Large intestine (tissue), 3 donors: ENCODE results near the gene FAM50A. TPM values are rescaled to one million over a fixed set of nuclear protein-coding genes. Genes with fewer than 3 reads are reported as not detected.

Experiments
- DNase-seq, 2 donors: peaks; one replicate each; pipeline versions ENCODE4 v3.0.0 to v3.0.0-alpha.2; 2013
- H3K27ac ChIP-seq: one replicate; pipeline ENCODE4 v1.5.1; 2013; ENCODE audit warnings: low read length
- H3K27me3 ChIP-seq: 2 replicates; pipeline ENCODE4 v1.6.1; 2013; ENCODE audit warnings: low read length; ENCODE audit not compliant: control insufficient read depth, insufficient read depth
- H3K36me3 ChIP-seq: 2 replicates; pipeline ENCODE4 v1.6.1; 2013; ENCODE audit warnings: low read length; ENCODE audit not compliant: control insufficient read depth, insufficient read depth
- H3K4me1 ChIP-seq: one replicate; pipeline ENCODE4 v1.6.1; 2013; ENCODE audit warnings: low read length; ENCODE audit not compliant: control insufficient read depth, insufficient read depth
- H3K4me3 ChIP-seq: one replicate; pipeline ENCODE4 v1.5.1; 2013; ENCODE audit warnings: low read length
- H3K9me3 ChIP-seq: one replicate; pipeline ENCODE4 v1.6.1; 2013; ENCODE audit warnings: mild to moderate bottlenecking, low read depth, low read length, moderate library complexity; ENCODE audit not compliant: control insufficient read depth
- WGBS: methylation state at CpG from one replicate; pipeline ENCODE4 v1.1.5; 2013; ENCODE audit warnings: low lambda C conversion rate; ENCODE audit not compliant: insufficient coverage; 5-methylcytosine and 5-hydroxymethylcytosine counted together
- polyA plus RNA-seq: library from polyadenylated mRNA; unstranded; fragments of 120-200 nt; gene quantifications from one replicate; pipeline ENCODE4 v1.2.1, GENCODE V29; 2013

Gene FAM50A
- polyA plus RNA-seq, 1 donor = 71.3 TPM

DNA sequence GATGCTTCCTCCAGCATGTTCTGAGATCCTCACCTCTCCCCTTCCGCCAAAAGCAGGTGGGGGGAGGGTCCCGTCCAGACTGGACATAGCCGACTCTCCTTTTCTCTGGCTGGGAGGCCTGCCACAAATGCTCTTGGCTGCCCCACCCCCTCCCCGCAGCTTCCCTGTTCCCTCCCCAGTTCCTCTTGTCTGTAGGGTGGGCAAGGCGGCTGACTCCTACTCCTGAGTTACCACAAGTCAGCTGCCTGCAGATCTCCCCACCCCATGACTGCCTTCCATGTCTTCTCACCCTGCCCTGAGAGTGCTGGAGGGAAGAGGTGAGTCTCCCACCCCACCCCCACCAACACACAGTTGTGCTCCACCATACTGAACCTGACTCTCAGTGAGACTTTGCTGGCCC is 12.6 kb upstream of the FAM50A start:
- no peak for DNase-seq
- Histone ChIP-seq H3K4me1 (peaks cover 9% of the 10 kb centered on the region), H3K36me3 (peaks cover 44% of the 10 kb centered on the region), H3K9me3 (no peaks in the 10 kb centered on the region), H3K27me3 (no peaks in the 10 kb centered on the region), H3K4me3 (no peak overlapping the region), H3K27ac (no peak overlapping the region)
- WGBS = no CpG with 5 or more reads among the region's 5 CpGs

DNA sequence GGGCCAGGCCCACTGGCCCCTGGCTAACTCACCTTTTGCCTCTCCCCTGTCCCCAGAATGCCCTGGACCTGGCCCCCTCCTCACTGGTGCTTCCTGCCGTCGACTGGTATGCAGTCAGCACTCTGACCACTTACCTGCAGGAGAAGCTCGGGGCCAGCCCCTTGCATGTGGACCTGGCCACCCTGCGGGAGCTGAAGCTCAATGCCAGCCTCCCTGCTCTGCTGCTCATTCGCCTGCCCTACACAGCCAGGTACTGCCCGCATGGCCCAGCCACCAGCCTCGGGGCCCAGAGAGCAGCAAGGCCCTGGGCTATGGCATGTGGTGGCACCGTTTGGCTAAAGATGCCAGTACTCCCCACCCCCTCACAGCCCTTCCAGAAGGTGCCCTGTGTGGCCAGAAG is 11.7 kb upstream of the FAM50A start:
- Histone ChIP-seq H3K9me3 (no peaks in the 10 kb centered on the region), H3K4me1 (peaks cover 11% of the 10 kb centered on the region), H3K27me3 (no peaks in the 10 kb centered on the region), H3K27ac (no peak overlapping the region), H3K4me3 (no peak overlapping the region), H3K36me3 (peaks cover 44% of the 10 kb centered on the region)
- no CpG with 5 or more reads among the region's 8 CpGs for WGBS
- DNase-seq = no peak

DNA sequence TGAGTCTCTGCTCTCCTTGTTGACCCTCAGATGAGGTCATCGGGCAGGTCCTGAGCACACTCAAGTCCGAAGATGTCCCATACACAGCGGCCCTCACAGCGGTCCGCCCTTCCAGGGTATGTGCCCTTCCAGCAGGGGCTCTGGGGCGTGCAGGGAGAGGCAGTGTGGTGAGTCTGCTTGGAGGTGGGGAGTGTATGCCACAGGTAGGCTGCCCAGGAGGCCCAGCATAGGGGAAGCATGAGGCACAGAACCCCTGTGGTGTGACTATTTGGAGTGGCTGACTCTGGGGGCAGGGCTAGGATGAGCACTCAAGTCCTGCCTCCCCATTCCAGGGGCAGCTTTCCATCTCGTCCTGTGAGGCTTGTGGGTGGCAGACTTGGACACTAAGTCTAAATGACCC is 10.3 kb upstream of the FAM50A start:
- Histone ChIP-seq H3K27ac (no peak overlapping the region), H3K27me3 (no peaks in the 10 kb centered on the region), H3K4me1 (peaks cover 17% of the 10 kb centered on the region), H3K9me3 (no peaks in the 10 kb centered on the region), H3K4me3 (no peak overlapping the region), H3K36me3 (peaks cover 44% of the 10 kb centered on the region)
- WGBS = no CpG with 5 or more reads among the region's 7 CpGs
- DNase-seq = no peak

DNA sequence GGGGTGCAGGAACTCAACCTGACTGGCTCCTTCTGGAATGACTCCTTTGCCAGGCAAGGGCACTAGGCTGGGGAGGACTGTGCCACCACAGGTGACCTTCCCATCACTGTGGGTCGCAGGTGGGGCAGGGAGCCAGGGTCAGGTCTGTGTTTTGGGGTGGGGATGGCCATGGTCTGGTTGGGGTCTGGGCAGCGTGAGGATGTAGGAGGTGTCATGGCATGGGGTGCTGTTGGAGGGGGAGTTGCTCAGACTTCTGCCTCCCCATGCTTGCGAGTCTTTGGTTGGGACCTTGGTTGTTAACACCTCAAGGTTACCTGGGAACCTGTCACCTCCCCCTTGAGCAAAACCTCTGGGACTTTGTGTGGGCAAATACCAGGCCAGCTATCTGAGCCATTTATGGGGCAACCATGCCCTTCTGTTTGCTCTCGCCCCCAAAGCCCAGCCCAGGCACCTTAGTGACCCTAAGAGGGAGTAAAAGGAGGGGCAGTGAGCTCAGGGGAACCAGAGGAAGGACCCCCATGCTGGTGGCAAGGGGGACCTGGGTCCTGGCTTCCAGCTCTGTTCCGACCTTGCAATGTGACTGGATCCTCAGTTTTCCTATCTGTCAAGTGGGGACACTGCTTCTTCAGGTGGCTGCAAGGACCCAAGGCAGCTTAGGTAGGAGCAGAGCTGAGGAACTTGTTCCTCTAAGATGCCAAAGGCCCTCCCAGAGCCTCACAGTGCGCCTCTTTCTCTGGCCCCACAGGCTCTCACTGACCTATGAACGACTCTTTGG is 9.4 kb upstream of the FAM50A start:
- Histone ChIP-seq H3K27ac (no peak overlapping the region), H3K36me3 (peaks cover 50% of the 10 kb centered on the region), H3K9me3 (no peaks in the 10 kb centered on the region), H3K4me3 (no peak overlapping the region), H3K27me3 (no peaks in the 10 kb centered on the region), H3K4me1 (peaks cover 17% of the 10 kb centered on the region)
- no peak for DNase-seq
- WGBS = no CpG with 5 or more reads among the region's 7 CpGs

DNA sequence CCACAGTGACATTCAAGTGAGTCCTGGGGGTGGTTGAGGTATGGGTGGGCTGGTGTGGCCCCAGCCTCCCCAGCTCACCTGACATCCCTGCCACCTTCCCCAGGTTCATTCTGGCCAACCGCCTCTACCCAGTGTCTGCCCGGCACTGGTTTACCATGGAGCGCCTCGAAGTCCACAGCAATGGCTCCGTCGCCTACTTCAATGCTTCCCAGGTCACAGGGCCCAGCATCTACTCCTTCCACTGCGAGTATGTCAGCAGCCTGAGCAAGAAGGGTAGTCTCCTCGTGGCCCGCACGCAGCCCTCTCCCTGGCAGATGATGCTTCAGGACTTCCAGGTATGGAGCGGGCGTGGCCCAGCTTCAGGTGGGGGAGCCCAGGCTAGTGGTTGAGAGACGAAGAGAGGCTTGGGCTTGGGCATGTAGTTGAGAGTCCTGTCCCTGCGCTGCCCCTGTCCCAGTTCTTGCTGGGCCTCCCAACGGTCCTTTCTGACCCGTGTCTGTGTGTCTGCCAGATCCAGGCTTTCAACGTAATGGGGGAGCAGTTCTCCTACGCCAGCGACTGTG is 8.7 kb upstream of the FAM50A start:
- H3K4me3 ChIP-seq = no peak overlapping the region
- no peaks in the 10 kb centered on the region for H3K9me3 ChIP-seq
- H3K4me1 ChIP-seq = peaks cover 17% of the 10 kb centered on the region
- peaks cover 56% of the 10 kb centered on the region for H3K36me3 ChIP-seq
- WGBS = no CpG with 5 or more reads among the region's 19 CpGs
- H3K27me3 ChIP-seq = no peaks in the 10 kb centered on the region
- H3K27ac ChIP-seq = no peak overlapping the region
- no peak for DNase-seq

DNA sequence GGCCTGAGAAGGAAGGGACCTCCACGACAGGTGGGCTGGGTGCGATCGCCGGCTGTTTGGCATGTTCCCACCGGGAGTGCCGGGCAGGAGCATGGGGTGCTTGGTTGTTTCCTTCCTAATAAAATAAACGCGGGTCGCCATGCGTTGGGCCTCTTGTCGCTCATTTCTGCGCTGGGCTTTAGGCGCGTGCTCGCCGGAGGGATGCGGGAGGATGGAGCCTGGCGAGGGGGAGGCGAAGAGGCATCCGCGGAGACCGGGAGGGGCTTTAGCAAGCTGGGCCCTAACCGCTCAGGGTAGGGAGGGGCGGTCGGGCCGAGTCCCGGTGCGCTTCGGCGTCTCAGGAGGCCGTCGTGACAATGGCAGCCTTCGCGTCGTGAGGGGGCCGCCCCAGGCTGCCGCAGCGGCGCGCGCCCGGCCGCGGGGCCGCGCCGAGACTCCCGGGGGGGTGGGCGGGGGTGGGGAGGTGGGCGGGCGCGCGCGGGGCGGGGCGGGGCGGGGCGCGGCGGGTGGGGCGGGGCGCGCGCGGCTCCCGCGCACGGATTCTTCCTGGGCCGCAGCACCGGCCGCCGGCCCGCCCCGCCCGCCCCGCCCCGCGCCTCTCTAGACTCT is 7.5 kb upstream of the FAM50A start:
- H3K36me3 ChIP-seq = peaks cover 58% of the 10 kb centered on the region
- no peak overlapping the region for H3K27ac ChIP-seq
- WGBS = no CpG with 5 or more reads among the region's 78 CpGs
- H3K4me3 ChIP-seq = peak overlapping the region; percentile 26
- no peaks in the 10 kb centered on the region for H3K27me3 ChIP-seq
- DNase-seq = peak in 1 of 2 donors; percentile 43
- peaks cover 12% of the 10 kb centered on the region for H3K4me1 ChIP-seq
- H3K9me3 ChIP-seq = no peaks in the 10 kb centered on the region

DNA sequence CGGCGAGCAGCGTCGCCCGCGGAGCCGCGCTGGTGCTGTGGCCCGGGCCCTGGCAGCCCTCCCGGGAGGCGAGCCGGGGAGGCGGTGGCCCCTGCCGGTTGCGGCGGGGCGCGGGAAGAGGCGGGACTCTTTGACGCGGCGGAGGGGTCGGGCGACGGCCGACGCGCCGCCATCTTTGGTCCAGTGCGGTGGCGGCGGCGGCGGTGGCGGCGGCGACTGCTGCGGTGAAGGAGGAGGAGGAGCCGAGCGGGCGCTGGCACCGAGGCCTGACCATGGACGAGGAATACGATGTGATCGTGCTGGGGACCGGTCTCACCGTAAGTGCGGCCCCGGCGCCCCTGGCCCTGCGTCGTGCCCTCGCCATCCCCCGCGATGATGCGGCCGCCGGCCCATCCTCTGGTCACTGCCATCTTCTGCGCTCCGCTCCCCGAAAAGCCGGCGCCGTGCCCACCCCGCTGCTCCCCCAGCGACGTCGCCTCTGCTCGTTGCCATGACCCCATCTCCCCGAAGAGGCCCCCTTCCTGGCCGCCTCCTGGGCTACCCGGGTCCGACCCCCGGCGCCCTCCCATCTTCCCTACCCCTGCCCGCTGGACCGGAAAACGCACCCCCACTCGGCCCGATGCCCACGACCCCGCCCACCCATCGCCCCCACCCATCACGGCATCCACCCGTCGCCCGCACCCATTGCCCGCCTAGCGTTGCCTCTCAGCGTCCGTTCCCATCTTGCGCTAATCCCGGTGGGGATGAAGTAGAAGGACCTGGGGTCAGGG is 6.8 kb upstream of the FAM50A start, which contains the start of gene GDI1:
Gene GDI1 (plus strand): TSS at position 172 of the 770 bp plus-strand sequence. CDS start 101 bp downstream, at position 273.
- Histone ChIP-seq H3K27me3 (no peaks in the 10 kb centered on the region), H3K9me3 (no peaks in the 10 kb centered on the region), H3K36me3 (peaks cover 59% of the 10 kb centered on the region), H3K4me1 (peaks cover 10% of the 10 kb centered on the region), H3K4me3 (peak within 1 kb of the TSS; percentile 60), H3K27ac (no peak within 1 kb of the TSS)
- peak in 1 of 2 donors; percentile 67 for DNase-seq
- WGBS = no CpG with 5 or more reads among the region's 93 CpGs

DNA sequence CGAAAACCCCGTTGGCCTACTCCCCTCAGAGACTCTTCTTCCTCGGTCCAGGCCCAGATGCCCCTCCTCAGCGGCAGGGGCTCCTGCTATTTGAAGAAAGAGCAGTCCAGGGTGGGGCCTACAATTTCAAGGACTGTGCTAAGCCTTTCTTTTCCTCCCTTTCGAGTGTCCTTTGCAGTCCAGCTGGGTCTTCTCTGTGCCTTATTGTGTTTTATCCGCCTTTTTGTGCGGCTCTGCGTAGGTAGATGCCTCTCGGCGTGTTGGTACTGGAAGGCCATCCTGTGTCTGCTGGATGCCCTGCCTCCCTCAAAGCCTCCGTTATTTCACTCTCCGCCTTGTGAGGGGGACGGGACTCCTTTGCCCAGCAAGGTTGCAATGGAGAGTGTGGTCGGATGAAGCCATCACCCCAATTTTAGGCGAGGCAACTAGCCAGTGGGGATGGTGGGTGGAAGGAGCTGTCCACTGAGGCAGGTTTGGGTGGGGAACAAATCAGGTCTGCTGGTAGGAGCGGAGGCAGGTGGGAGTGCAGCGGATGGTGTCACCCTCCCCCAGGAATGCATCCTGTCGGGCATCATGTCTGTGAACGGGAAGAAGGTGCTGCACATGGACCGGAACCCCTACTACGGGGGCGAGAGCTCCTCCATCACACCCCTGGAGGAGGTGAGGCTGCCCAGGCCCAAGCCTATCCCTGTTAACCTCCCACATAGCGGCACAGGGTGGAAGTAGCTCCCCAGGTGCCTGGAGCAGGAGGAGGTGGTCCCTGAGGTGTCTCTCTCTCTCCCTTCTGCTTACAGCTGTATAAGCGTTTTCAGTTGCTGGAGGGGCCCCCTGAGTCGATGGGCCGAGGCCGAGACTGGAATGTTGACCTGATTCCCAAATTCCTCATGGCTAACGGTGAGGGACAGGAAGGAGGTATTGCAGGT is 5.7 kb upstream of the FAM50A start:
- Histone ChIP-seq H3K4me3 (peak overlapping the region; percentile 60), H3K27ac (no peak overlapping the region), H3K4me1 (peaks cover 10% of the 10 kb centered on the region), H3K27me3 (no peaks in the 10 kb centered on the region), H3K36me3 (peaks cover 57% of the 10 kb centered on the region), H3K9me3 (no peaks in the 10 kb centered on the region)
- WGBS = no CpG with 5 or more reads among the region's 28 CpGs
- no peak for DNase-seq

DNA sequence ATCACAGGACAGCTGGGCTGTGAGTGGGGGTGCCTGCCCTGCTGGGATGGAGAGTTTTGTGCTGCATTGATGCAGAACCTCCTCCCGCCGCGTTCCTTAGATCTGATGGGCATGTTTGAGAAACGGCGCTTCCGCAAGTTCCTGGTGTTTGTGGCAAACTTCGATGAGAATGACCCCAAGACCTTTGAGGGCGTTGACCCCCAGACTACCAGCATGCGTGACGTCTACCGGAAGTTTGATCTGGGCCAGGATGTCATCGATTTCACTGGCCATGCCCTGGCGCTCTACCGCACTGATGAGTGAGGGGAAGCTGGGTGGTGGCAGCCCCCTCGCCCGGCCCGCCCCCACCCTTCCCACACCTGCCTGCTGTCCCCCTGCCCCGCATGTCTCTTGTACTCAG is 4.1 kb upstream of the FAM50A start:
- H3K4me3 ChIP-seq = no peak overlapping the region
- H3K4me1 ChIP-seq = peaks cover 13% of the 10 kb centered on the region
- no peaks in the 10 kb centered on the region for H3K27me3 ChIP-seq
- peaks cover 46% of the 10 kb centered on the region for H3K36me3 ChIP-seq
- no peak for DNase-seq
- H3K9me3 ChIP-seq = no peaks in the 10 kb centered on the region
- WGBS = no CpG with 5 or more reads among the region's 18 CpGs
- H3K27ac ChIP-seq = no peak overlapping the region
